Measurements from ENCODE around the gene IL15RA. TPM values are rescaled to one million over a fixed set of nuclear protein-coding genes. Genes with fewer than 3 reads are reported as not detected.
"Not testable (repeated sequence)": the region's sequence is repeated elsewhere in the genome, so short reads cannot be mapped to it uniquely, and the experiment has no call there.

Gene IL15RA
- polyA plus RNA-seq, 2 of the 4 experiments (the other 2 are of a cell fraction) = 0.46 to 0.83 TPM

- WGBS (ENCODE audit: missing lambda C conversion rate) = 87% methylated on average over 17 of the region's 18 CpGs
- TF ChIP-seq, protein P1, sequence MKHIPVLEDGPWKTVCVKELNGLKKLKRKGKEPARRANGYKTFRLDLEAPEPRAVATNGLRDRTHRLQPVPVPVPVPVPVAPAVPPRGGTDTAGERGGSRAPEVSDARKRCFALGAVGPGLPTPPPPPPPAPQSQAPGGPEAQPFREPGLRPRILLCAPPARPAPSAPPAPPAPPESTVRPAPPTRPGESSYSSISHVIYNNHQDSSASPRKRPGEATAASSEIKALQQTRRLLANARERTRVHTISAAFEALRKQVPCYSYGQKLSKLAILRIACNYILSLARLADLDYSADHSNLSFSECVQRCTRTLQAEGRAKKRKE (CRISPR knock-in tag; IDR thresholded peaks at IDR 0.05; ENCODE audit: low read depth) = no peak
- TF ChIP-seq CHD2 (IDR thresholded peaks at IDR 0.05; ENCODE audit: low read length, partially characterized antibody) (no peak), ZSCAN20 (CRISPR knock-in tag; IDR thresholded peaks at IDR 0.05) (no peak), REST (IDR thresholded peaks at IDR 0.05) (no peak), RFX5 (IDR thresholded peaks at IDR 0.05) (no peak), GATA3 (IDR thresholded peaks at IDR 0.05; ENCODE audit: borderline replicate concordance) (no peak), TFCP2L1 (CRISPR knock-in tag; IDR thresholded peaks at IDR 0.05) (no peak), ESRRA (IDR thresholded peaks at IDR 0.05; ENCODE audit: borderline replicate concordance, low read length) (no peak), JUNB (IDR thresholded peaks at IDR 0.05) (no peak), BHLHE40 (IDR thresholded peaks at IDR 0.05; ENCODE audit: low read depth, low read length) (no peak), E2F6 (IDR thresholded peaks at IDR 0.05; ENCODE audit: borderline replicate concordance, low read depth) (no peak), MAFK (IDR thresholded peaks at IDR 0.05; ENCODE audit: partially characterized antibody) (no peak), HOXB5 (CRISPR knock-in tag; IDR thresholded peaks at IDR 0.05) (no peak), ZFP36 (IDR thresholded peaks at IDR 0.05; ENCODE audit: borderline replicate concordance, partially characterized antibody) (no peak), POLR2AphosphoS2 (conservative IDR thresholded peaks at IDR 0.05; ENCODE audit: low read length) (no peak), EHF (CRISPR knock-in tag; IDR thresholded peaks at IDR 0.05) (no peak), JUN (IDR thresholded peaks at IDR 0.05) (no peak)
- TF ChIP-seq, protein P2, sequence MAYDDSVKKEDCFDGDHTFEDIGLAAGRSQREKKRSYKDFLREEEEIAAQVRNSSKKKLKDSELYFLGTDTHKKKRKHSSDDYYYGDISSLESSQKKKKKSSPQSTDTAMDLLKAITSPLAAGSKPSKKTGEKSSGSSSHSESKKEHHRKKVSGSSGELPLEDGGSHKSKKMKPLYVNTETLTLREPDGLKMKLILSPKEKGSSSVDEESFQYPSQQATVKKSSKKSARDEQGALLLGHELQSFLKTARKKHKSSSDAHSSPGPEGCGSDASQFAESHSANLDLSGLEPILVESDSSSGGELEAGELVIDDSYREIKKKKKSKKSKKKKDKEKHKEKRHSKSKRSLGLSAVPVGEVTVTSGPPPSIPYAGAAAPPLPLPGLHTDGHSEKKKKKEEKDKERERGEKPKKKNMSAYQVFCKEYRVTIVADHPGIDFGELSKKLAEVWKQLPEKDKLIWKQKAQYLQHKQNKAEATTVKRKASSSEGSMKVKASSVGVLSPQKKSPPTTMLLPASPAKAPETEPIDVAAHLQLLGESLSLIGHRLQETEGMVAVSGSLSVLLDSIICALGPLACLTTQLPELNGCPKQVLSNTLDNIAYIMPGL (CRISPR knock-in tag; IDR thresholded peaks at IDR 0.05; ENCODE audit: borderline replicate concordance) = no peak
- TF ChIP-seq, protein P3, sequence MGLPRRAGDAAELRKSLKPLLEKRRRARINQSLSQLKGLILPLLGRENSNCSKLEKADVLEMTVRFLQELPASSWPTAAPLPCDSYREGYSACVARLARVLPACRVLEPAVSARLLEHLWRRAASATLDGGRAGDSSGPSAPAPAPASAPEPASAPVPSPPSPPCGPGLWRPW (IDR thresholded peaks at IDR 0.05) = no peak
- H3K9me3 ChIP-seq = no peaks in the 10 kb centered on the region
- H3K4me2 ChIP-seq = no peak overlapping the region
- FAIRE-seq (no peak), ATAC-seq (no peak), DNase-seq (ENCODE audit: low read depth in 1 of 2, low spot score in 1 of 2) (no peak)
- H3K27ac ChIP-seq = no peak overlapping the region
- CTCF ChIA-PET = interaction anchor here (1.3 kb wide), 1 partner anchor 13 kb away, joined by 4 read pairs; no protein-coding TSS in a partner anchor
- POLR2A ChIA-PET = no interaction called here
- no peaks in the 10 kb centered on the region for H3K4me1 ChIP-seq
- H3K4me3 ChIP-seq = no peak overlapping the region
These were observed 66.8 kb downstream of the IL15RA start for GRCh38 chr10:5910323-5911100.

GRCh38 chr10:5908676-5909075 lies 68.7 kb downstream of the IL15RA start:
- H3K9me3 ChIP-seq; CTCF ChIA-PET; ATAC-seq; DNase-seq (ENCODE audit: low read depth in 1 of 2, low spot score in 1 of 2); H3K27ac ChIP-seq; H3K4me2 ChIP-seq; H3K4me1 ChIP-seq; FAIRE-seq; POLR2A ChIA-PET; H3K4me3 ChIP-seq: not testable (repeated sequence)
- 95% methylated on average over 7 of the region's 7 CpGs for WGBS (ENCODE audit: missing lambda C conversion rate)
